Measurements from ENCODE around the gene NRG2.

DNA sequence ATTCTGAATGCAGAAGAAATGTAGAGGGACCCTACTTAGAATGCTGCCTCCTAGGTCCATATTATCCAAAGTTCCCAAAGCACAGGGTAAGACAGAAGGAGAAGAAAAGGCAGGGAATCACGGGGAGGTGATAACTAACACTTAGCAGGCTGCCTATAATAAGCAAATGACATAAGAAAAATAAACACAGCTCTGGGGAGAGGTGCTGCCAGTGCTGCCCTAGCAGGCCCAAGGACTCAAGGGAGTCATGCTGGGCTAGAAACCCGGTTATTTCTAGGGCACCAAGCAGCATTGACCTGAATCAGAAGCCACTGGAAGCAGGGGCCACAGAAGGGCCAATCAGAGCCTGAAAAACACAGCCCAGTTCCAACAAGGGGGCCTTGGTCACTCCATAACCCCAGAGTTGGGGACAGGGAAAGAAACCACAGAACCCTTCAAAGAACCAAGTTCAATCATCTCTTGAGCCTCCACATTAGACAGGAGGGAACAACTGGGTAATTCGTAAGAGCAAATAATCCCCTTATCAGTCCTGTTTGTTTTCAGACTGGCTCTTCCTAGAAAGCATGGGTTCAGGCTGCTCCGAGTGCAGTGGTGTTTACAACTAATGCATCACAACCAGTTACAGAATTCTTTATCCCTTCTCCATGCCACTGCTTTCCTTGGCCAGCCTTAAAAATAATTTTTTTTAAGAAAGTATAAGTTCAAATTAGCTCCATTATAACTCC, 24.0 kb downstream of the NRG2 start:
- TF ChIP-seq, protein P1, sequence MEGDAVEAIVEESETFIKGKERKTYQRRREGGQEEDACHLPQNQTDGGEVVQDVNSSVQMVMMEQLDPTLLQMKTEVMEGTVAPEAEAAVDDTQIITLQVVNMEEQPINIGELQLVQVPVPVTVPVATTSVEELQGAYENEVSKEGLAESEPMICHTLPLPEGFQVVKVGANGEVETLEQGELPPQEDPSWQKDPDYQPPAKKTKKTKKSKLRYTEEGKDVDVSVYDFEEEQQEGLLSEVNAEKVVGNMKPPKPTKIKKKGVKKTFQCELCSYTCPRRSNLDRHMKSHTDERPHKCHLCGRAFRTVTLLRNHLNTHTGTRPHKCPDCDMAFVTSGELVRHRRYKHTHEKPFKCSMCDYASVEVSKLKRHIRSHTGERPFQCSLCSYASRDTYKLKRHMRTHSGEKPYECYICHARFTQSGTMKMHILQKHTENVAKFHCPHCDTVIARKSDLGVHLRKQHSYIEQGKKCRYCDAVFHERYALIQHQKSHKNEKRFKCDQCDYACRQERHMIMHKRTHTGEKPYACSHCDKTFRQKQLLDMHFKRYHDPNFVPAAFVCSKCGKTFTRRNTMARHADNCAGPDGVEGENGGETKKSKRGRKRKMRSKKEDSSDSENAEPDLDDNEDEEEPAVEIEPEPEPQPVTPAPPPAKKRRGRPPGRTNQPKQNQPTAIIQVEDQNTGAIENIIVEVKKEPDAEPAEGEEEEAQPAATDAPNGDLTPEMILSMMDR (IDR thresholded peaks at IDR 0.05): no peak
- no peak for TF ChIP-seq POLR2A (IDR thresholded peaks at IDR 0.05)

Measured in thyroid gland (tissue), 4 donors.